ENCODE measurements around the gene ISX. TPM values are rescaled to one million over a fixed set of nuclear protein-coding genes. Genes with fewer than 3 reads are reported as not detected.

Gene ISX
- polyA plus RNA-seq, 2 of the 4 experiments (the other 2 are of a cell fraction), result not detected

GRCh38 chr22:35032571-35032970 lies 33.4 kb upstream of the ISX start:
- ATAC-seq, result no peak
- H3K4me3 ChIP-seq, result no peak overlapping the region
- 3% methylated on average over 3 of the region's 3 CpGs for WGBS (ENCODE audit: missing lambda C conversion rate)
- H3K4me1 ChIP-seq, result no peaks in the 10 kb centered on the region
- POLR2A ChIA-PET, result no interaction called here
- CTCF ChIA-PET, result interaction anchor here (1.0 to 2.6 kb wide), 4 partner anchors 9 to 118 kb away, joined by 3 to 7 read pairs (median 4); no protein-coding TSS in a partner anchor
- FAIRE-seq, result no peak
- H3K9me3 ChIP-seq, result no peaks in the 10 kb centered on the region
- no peak overlapping the region for H3K4me2 ChIP-seq
- DNase-seq (ENCODE audit: low read depth in 1 of 2, low spot score in 1 of 2), result no peak
- TF ChIP-seq KDM1A (IDR thresholded peaks at IDR 0.05; ENCODE audit: low read depth) (no peak), BCL3 (IDR thresholded peaks at IDR 0.05) (no peak), CHD4 (IDR thresholded peaks at IDR 0.05; ENCODE audit: borderline replicate concordance) (no peak), TP53 (CRISPR knock-in tag; IDR thresholded peaks at IDR 0.05) (no peak), TFCP2L1 (CRISPR knock-in tag; IDR thresholded peaks at IDR 0.05) (no peak), FOSL2 (IDR thresholded peaks at IDR 0.05) (no peak), FOSL2 (CRISPR knock-in tag; IDR thresholded peaks at IDR 0.05) (no peak), CHD2 (IDR thresholded peaks at IDR 0.05; ENCODE audit: low read length, partially characterized antibody) (no peak), CBX2 (IDR thresholded peaks at IDR 0.05; ENCODE audit: borderline replicate concordance, low read depth) (no peak), PHF8 (IDR thresholded peaks at IDR 0.05; ENCODE audit: borderline replicate concordance, low read depth) (no peak), FOXS1 (CRISPR knock-in tag; IDR thresholded peaks at IDR 0.05) (no peak), HOXB5 (CRISPR knock-in tag; IDR thresholded peaks at IDR 0.05) (no peak)
- TF ChIP-seq, protein P1, sequence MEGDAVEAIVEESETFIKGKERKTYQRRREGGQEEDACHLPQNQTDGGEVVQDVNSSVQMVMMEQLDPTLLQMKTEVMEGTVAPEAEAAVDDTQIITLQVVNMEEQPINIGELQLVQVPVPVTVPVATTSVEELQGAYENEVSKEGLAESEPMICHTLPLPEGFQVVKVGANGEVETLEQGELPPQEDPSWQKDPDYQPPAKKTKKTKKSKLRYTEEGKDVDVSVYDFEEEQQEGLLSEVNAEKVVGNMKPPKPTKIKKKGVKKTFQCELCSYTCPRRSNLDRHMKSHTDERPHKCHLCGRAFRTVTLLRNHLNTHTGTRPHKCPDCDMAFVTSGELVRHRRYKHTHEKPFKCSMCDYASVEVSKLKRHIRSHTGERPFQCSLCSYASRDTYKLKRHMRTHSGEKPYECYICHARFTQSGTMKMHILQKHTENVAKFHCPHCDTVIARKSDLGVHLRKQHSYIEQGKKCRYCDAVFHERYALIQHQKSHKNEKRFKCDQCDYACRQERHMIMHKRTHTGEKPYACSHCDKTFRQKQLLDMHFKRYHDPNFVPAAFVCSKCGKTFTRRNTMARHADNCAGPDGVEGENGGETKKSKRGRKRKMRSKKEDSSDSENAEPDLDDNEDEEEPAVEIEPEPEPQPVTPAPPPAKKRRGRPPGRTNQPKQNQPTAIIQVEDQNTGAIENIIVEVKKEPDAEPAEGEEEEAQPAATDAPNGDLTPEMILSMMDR (IDR thresholded peaks at IDR 0.05), result no peak
- TF ChIP-seq, protein P2, sequence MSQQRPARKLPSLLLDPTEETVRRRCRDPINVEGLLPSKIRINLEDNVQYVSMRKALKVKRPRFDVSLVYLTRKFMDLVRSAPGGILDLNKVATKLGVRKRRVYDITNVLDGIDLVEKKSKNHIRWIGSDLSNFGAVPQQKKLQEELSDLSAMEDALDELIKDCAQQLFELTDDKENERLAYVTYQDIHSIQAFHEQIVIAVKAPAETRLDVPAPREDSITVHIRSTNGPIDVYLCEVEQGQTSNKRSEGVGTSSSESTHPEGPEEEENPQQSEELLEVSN (IDR thresholded peaks at IDR 0.05; ENCODE audit: borderline replicate concordance, low read depth), result no peak
- TF ChIP-seq, protein P3, sequence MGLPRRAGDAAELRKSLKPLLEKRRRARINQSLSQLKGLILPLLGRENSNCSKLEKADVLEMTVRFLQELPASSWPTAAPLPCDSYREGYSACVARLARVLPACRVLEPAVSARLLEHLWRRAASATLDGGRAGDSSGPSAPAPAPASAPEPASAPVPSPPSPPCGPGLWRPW (IDR thresholded peaks at IDR 0.05), result no peak
- TF ChIP-seq, protein P4, sequence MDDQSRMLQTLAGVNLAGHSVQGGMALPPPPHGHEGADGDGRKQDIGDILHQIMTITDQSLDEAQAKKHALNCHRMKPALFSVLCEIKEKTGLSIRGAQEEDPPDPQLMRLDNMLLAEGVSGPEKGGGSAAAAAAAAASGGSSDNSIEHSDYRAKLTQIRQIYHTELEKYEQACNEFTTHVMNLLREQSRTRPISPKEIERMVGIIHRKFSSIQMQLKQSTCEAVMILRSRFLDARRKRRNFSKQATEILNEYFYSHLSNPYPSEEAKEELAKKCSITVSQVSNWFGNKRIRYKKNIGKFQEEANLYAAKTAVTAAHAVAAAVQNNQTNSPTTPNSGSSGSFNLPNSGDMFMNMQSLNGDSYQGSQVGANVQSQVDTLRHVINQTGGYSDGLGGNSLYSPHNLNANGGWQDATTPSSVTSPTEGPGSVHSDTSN (IDR thresholded peaks at IDR 0.05), result no peak
- H3K27ac ChIP-seq, result no peak overlapping the region

- FAIRE-seq, result no peak
- CTCF ChIA-PET, result interaction anchor here (2.6 kb wide), 1 partner anchor 10 kb away, joined by 14 read pairs; no protein-coding TSS in a partner anchor
- no peak for ATAC-seq
Observed at GRCh38 chr22:35033635-35034296, 32.2 kb upstream of the ISX start.

More at GRCh38 chr22:35033635-35034296, 32.2 kb upstream of the ISX start:
- no peak for TF ChIP-seq JUN (IDR thresholded peaks at IDR 0.05)
- no peak for TF ChIP-seq BCL3 (IDR thresholded peaks at IDR 0.05)
- TF ChIP-seq HDAC2 (IDR thresholded peaks at IDR 0.05), result no peak
- TF ChIP-seq SMC3 (IDR thresholded peaks at IDR 0.05), result no peak
- TF ChIP-seq ATOH8 (CRISPR knock-in tag; IDR thresholded peaks at IDR 0.05; ENCODE audit: low read depth), result no peak
- no peak for TF ChIP-seq PHF8 (IDR thresholded peaks at IDR 0.05; ENCODE audit: borderline replicate concordance, low read depth)
- no peak for TF ChIP-seq RFX5 (IDR thresholded peaks at IDR 0.05)
- TF ChIP-seq NR3C1 (IDR thresholded peaks at IDR 0.05), result no peak
- no peak for TF ChIP-seq MAFK (IDR thresholded peaks at IDR 0.05; ENCODE audit: partially characterized antibody)
- TF ChIP-seq TFCP2L1 (CRISPR knock-in tag; IDR thresholded peaks at IDR 0.05), result no peak
- no peak for TF ChIP-seq EHMT2 (IDR thresholded peaks at IDR 0.05; ENCODE audit: low read depth)
- TF ChIP-seq, protein P1 (IDR thresholded peaks at IDR 0.05), result no peak
- no peak for TF ChIP-seq RARB (CRISPR knock-in tag; IDR thresholded peaks at IDR 0.05)
- Histone ChIP-seq H3K4me1 (no peaks in the 10 kb centered on the region), H3K4me2 (no peak overlapping the region), H3K4me3 (no peak overlapping the region), H3K27ac (no peak overlapping the region), H3K9me3 (no peaks in the 10 kb centered on the region)
- no peak for DNase-seq (ENCODE audit: low read depth in 1 of 2, low spot score in 1 of 2)
- whole genome bisulfite sequencing (ENCODE audit: missing lambda C conversion rate), result 18% methylated on average over 6 of the region's 6 CpGs
- POLR2A ChIA-PET, result no interaction called here
